ENCODE data around the gene CARNS1. TPM values are rescaled to one million over a fixed set of nuclear protein-coding genes. Genes with fewer than 3 reads are reported as not detected.

The CARNS1 gene
- total and polyA plus RNA-seq, 9 of the 15 experiments (the other 6 are each of a cell fraction or from before 2014, with no cell fraction given): 0.01 to 0.18 (median 0.06) TPM; not detected in 3

DNA sequence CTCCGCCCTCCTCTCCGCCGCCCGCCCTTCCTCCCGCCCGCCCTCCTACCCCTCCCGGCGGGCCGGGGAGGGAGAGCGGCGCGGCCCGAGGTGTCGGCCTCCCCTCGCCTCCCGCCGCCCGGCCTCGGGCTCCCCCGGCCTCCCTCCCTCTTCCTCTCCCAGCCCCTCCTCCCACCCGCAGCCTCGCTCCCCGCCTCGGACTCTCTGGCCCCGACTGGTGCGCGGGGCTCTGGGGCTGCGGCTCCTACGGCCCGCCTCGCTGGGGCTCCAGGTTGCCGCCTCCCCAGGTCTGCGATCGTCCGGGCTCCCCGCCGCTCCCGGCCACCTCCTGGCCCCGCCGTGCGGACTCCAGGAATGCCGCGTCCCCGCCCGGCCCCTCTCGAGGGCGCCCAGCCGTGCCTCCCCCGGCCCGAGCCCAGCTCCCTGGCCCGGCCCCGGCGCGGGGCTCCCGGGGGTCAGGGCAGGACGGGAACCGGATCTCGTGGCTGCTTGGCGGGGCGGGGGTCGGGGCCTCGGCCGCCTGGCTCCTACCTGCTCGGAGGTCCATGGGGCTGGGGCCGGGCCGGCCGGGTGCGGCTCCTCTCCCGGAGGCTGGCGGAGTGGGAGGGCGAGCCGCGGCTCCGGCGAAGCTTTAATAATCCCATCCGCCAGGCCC lies 42.4 kb upstream of the CARNS1 start, which contains the start of gene CLCF1 (continued):
- TF ChIP-seq CCNT2 (IDR thresholded peaks at IDR 0.05; ENCODE audit: borderline replicate concordance, extremely low read depth, insufficient read length, low read depth, low read length) (peak; percentile 32), RBM39 (optimal IDR thresholded peaks at IDR 0.05; ENCODE audit: low read depth, low read length) (no peak), YY1 (IDR thresholded peaks at IDR 0.05; ENCODE audit: borderline replicate concordance in 1 of 3, control insufficient read depth in 1 of 3, extremely low read depth in 1 of 3, insufficient read depth in 3 of 3, insufficient read length in 1 of 3, insufficient replicate concordance in 2 of 3, low read depth in 1 of 3, low read length in 2 of 3) (peak in 1 of 3 experiments; percentile 35), TAF15 (IDR thresholded peaks at IDR 0.05; ENCODE audit: low read depth, low read length) (no peak), CXXC5 (CRISPR knock-in tag; IDR thresholded peaks at IDR 0.05) (peak; percentile 61; the same call in 1 of the 2 replicates), ERF (CRISPR knock-in tag; IDR thresholded peaks at IDR 0.05) (peak; percentile 74; the same call in 1 of the 2 replicates), ZNF431 (CRISPR knock-in tag; IDR thresholded peaks at IDR 0.05) (no peak), NCOR1 (IDR thresholded peaks at IDR 0.05) (peak; percentile 28; the same call in 1 of the 2 replicates), ZNF24 (IDR thresholded peaks at IDR 0.05) (no peak)
- TF ChIP-seq, protein P1, sequence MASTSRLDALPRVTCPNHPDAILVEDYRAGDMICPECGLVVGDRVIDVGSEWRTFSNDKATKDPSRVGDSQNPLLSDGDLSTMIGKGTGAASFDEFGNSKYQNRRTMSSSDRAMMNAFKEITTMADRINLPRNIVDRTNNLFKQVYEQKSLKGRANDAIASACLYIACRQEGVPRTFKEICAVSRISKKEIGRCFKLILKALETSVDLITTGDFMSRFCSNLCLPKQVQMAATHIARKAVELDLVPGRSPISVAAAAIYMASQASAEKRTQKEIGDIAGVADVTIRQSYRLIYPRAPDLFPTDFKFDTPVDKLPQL (IDR thresholded peaks at IDR 0.05; ENCODE audit: extremely low read depth, insufficient read length): no peak
- TF ChIP-seq, protein P2, sequence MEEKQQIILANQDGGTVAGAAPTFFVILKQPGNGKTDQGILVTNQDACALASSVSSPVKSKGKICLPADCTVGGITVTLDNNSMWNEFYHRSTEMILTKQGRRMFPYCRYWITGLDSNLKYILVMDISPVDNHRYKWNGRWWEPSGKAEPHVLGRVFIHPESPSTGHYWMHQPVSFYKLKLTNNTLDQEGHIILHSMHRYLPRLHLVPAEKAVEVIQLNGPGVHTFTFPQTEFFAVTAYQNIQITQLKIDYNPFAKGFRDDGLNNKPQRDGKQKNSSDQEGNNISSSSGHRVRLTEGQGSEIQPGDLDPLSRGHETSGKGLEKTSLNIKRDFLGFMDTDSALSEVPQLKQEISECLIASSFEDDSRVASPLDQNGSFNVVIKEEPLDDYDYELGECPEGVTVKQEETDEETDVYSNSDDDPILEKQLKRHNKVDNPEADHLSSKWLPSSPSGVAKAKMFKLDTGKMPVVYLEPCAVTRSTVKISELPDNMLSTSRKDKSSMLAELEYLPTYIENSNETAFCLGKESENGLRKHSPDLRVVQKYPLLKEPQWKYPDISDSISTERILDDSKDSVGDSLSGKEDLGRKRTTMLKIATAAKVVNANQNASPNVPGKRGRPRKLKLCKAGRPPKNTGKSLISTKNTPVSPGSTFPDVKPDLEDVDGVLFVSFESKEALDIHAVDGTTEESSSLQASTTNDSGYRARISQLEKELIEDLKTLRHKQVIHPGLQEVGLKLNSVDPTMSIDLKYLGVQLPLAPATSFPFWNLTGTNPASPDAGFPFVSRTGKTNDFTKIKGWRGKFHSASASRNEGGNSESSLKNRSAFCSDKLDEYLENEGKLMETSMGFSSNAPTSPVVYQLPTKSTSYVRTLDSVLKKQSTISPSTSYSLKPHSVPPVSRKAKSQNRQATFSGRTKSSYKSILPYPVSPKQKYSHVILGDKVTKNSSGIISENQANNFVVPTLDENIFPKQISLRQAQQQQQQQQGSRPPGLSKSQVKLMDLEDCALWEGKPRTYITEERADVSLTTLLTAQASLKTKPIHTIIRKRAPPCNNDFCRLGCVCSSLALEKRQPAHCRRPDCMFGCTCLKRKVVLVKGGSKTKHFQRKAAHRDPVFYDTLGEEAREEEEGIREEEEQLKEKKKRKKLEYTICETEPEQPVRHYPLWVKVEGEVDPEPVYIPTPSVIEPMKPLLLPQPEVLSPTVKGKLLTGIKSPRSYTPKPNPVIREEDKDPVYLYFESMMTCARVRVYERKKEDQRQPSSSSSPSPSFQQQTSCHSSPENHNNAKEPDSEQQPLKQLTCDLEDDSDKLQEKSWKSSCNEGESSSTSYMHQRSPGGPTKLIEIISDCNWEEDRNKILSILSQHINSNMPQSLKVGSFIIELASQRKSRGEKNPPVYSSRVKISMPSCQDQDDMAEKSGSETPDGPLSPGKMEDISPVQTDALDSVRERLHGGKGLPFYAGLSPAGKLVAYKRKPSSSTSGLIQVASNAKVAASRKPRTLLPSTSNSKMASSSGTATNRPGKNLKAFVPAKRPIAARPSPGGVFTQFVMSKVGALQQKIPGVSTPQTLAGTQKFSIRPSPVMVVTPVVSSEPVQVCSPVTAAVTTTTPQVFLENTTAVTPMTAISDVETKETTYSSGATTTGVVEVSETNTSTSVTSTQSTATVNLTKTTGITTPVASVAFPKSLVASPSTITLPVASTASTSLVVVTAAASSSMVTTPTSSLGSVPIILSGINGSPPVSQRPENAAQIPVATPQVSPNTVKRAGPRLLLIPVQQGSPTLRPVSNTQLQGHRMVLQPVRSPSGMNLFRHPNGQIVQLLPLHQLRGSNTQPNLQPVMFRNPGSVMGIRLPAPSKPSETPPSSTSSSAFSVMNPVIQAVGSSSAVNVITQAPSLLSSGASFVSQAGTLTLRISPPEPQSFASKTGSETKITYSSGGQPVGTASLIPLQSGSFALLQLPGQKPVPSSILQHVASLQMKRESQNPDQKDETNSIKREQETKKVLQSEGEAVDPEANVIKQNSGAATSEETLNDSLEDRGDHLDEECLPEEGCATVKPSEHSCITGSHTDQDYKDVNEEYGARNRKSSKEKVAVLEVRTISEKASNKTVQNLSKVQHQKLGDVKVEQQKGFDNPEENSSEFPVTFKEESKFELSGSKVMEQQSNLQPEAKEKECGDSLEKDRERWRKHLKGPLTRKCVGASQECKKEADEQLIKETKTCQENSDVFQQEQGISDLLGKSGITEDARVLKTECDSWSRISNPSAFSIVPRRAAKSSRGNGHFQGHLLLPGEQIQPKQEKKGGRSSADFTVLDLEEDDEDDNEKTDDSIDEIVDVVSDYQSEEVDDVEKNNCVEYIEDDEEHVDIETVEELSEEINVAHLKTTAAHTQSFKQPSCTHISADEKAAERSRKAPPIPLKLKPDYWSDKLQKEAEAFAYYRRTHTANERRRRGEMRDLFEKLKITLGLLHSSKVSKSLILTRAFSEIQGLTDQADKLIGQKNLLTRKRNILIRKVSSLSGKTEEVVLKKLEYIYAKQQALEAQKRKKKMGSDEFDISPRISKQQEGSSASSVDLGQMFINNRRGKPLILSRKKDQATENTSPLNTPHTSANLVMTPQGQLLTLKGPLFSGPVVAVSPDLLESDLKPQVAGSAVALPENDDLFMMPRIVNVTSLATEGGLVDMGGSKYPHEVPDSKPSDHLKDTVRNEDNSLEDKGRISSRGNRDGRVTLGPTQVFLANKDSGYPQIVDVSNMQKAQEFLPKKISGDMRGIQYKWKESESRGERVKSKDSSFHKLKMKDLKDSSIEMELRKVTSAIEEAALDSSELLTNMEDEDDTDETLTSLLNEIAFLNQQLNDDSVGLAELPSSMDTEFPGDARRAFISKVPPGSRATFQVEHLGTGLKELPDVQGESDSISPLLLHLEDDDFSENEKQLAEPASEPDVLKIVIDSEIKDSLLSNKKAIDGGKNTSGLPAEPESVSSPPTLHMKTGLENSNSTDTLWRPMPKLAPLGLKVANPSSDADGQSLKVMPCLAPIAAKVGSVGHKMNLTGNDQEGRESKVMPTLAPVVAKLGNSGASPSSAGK (IDR thresholded peaks at IDR 0.05): no peak
- TF ChIP-seq, protein P3, sequence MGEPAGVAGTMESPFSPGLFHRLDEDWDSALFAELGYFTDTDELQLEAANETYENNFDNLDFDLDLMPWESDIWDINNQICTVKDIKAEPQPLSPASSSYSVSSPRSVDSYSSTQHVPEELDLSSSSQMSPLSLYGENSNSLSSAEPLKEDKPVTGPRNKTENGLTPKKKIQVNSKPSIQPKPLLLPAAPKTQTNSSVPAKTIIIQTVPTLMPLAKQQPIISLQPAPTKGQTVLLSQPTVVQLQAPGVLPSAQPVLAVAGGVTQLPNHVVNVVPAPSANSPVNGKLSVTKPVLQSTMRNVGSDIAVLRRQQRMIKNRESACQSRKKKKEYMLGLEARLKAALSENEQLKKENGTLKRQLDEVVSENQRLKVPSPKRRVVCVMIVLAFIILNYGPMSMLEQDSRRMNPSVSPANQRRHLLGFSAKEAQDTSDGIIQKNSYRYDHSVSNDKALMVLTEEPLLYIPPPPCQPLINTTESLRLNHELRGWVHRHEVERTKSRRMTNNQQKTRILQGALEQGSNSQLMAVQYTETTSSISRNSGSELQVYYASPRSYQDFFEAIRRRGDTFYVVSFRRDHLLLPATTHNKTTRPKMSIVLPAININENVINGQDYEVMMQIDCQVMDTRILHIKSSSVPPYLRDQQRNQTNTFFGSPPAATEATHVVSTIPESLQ (CRISPR knock-in tag; IDR thresholded peaks at IDR 0.05): no peak

All from K562 (cell line).